K562 (cell line): ENCODE data around the gene MAN2B1.

Experiments
- ARID3B ChIP-seq: fragments of 250-450 bp; sonication (Bioruptor Pico); IDR thresholded peaks from 2 replicates; pipeline ENCODE4 v1.4.0; 2020; ENCODE audit warnings: borderline replicate concordance
- CREB3 ChIP-seq: fragments of 450-650 bp; conservative IDR thresholded peaks from 2 replicates; pipeline ENCODE4 v1.6.1; 2016; ENCODE audit warnings: missing genetic modification characterization, low read depth, mild to moderate bottlenecking, missing compliant biosample characterization, moderate library complexity
- CTCF ChIP-seq, 3 experiments: IDR thresholded peaks in 2 of 3; conservative IDR thresholded peaks in 1 of 3; 2 replicates each; pipeline ENCODE4 v1.5.1; 2011 to 2012; ENCODE audit warnings: low read length in 3 of 3, mild to moderate bottlenecking in 3 of 3, control low read depth in 2 of 3, improper control_type of control experiment in 1 of 3, inconsistent platforms in 1 of 3, low read depth in 1 of 3, mixed read lengths in 1 of 3, moderate library complexity in 1 of 3; ENCODE audit not compliant: insufficient read depth in 2 of 3
- ETV6 ChIP-seq, 3 experiments: fragments of 150-350 bp in 1 of 3; sonication (generic) in 1 of 3; formaldehyde crosslinking in 1 of 3; IDR thresholded peaks; 2 replicates each; pipeline versions ENCODE4 v1.6.1 to v1.8.0; 2014 to 2022; ENCODE audit warnings: borderline replicate concordance in 2 of 3, low read depth in 2 of 3, antibody characterized with exemption in 1 of 3, low read length in 1 of 3, mild to moderate bottlenecking in 1 of 3, missing genetic modification reagents in 1 of 3
- HDAC2 ChIP-seq: fragments of 450-650 bp; IDR thresholded peaks from 2 replicates; pipeline ENCODE4 v1.6.1; 2016; ENCODE audit warnings: mild to moderate bottlenecking
- JUN ChIP-seq, 2 experiments: sonication (generic) in 1 of 2; formaldehyde crosslinking in 1 of 2; IDR thresholded peaks; 2 replicates each; pipeline versions ENCODE4 v1.6.1 to v1.8.0; 2012 to 2022; ENCODE audit warnings: borderline replicate concordance in 2 of 2, mild to moderate bottlenecking in 2 of 2, improper control_type of control experiment in 1 of 2, low read depth in 1 of 2, low read length in 1 of 2, missing genetic modification reagents in 1 of 2
- KDM1A ChIP-seq, 2 experiments: fragments of 450-650 bp; IDR thresholded peaks; 2 replicates each; pipeline ENCODE4 v1.6.1; 2016; ENCODE audit warnings: mild to moderate bottlenecking in 2 of 2
- MAX ChIP-seq: sonication (generic); formaldehyde crosslinking; IDR thresholded peaks from 2 replicates; pipeline ENCODE4 v1.9.0; 2022; ENCODE audit warnings: mild to moderate bottlenecking, missing genetic modification reagents
- MXD1 ChIP-seq: fragments of 250-450 bp; sonication (Bioruptor Pico); IDR thresholded peaks from 2 replicates; pipeline ENCODE4 v1.8.0; 2021; ENCODE audit warnings: borderline replicate concordance, mild to moderate bottlenecking, moderate library complexity; ENCODE audit not compliant: poor library complexity, severe bottlenecking
- RAD21 ChIP-seq, 2 experiments: fragments of 250-450 bp in 1 of 2; fragments of 450-650 bp in 1 of 2; sonication (Bioruptor Pico) in 1 of 2; formaldehyde crosslinking in 1 of 2; IDR thresholded peaks in 1 of 2; conservative IDR thresholded peaks in 1 of 2; 2 replicates each; pipeline versions ENCODE4 v1.4.0 to v1.8.0; 2020 to 2022; ENCODE audit warnings: mild to moderate bottlenecking in 2 of 2, moderate library complexity in 1 of 2
- ZBTB5 ChIP-seq: fragments of 450-650 bp; IDR thresholded peaks from 2 replicates; pipeline ENCODE4 v1.6.1; 2017; ENCODE audit warnings: antibody characterized with exemption
- ZFP1 ChIP-seq: fragments of 450-650 bp; formaldehyde crosslinking; IDR thresholded peaks from 2 replicates; pipeline ENCODE4 v1.4.0; 2020; ENCODE audit warnings: mild to moderate bottlenecking, mixed read lengths
- ZNF23 ChIP-seq: fragments of 250-450 bp; sonication (Bioruptor Pico); IDR thresholded peaks from 2 replicates; pipeline ENCODE4 v1.4.0; 2020; ENCODE audit warnings: mild to moderate bottlenecking
- ZNF263 ChIP-seq: sonication (generic); formaldehyde crosslinking; IDR thresholded peaks from 2 replicates; pipeline ENCODE4 v1.8.0; 2022; ENCODE audit warnings: mild to moderate bottlenecking, missing genetic modification reagents, borderline replicate concordance

GRCh38 chr19:12642506-12642905, 24.0 kb downstream of the MAN2B1 start:
- TF ChIP-seq CREB3 (tag) (no peak), ZFP1 (CRISPR knock-in tag) (no peak), RAD21 (CRISPR knock-in tag; conservative IDR thresholded peaks at IDR 0.05 in 1 of 2, IDR thresholded peaks at IDR 0.05 in 1 of 2) (no peak), MXD1 (no peak), CTCF (IDR thresholded peaks at IDR 0.05 in 2 of 3, conservative IDR thresholded peaks at IDR 0.05 in 1 of 3; ENCODE audit: insufficient read depth in 2 of 3, low read depth in 1 of 3, low read length in 3 of 3) (no peak), JUN (IDR thresholded peaks at IDR 0.05; ENCODE audit: borderline replicate concordance, low read depth, low read length) (no peak), JUN (CRISPR knock-in tag; IDR thresholded peaks at IDR 0.05; ENCODE audit: borderline replicate concordance) (no peak), ZNF263 (no peak), ZNF23 (CRISPR knock-in tag) (no peak), ETV6 (IDR thresholded peaks at IDR 0.05; ENCODE audit: borderline replicate concordance in 1 of 2, low read depth in 2 of 2, low read length in 1 of 2) (no peak), ETV6 (CRISPR knock-in tag; IDR thresholded peaks at IDR 0.05; ENCODE audit: borderline replicate concordance) (no peak), ARID3B (no peak), HDAC2 (no peak), ZBTB5 (no peak), MAX (CRISPR knock-in tag) (no peak), KDM1A (IDR thresholded peaks at IDR 0.05) (no peak)
